Activated gamma-delta T cell treated with anti-CD3 and anti-CD28 coated beads, Interleukin-2, amount 50 U/mL, for 16 hours (primary cell): ENCODE data around the gene C4orf17.

Experiments used
- DNase-seq: peaks from one replicate; pipeline ENCODE4 v3.0.0-alpha.2; 2020; ENCODE audit warnings: low read depth

C4orf17 gene

DNA sequence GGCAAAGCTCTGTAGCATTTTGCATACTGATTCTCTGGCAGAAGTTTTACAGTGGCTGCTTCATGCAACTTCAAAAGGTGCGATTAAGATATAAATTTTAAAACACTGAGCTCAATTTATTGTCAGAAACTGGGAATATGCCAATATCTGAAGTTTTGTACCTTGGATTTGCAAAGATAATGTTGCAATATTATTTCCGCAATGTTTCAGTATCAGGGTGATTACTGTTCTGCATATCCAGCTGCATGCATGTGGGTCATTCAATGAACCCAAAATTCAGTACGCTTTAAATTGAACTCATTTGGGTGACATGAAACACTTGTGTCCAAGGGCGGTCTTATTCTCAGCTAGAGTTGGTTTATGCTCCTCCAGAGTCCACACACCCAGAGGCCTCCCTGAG lies 26.9 kb downstream of the C4orf17 start:
- DNase-seq, result no peak

DNA sequence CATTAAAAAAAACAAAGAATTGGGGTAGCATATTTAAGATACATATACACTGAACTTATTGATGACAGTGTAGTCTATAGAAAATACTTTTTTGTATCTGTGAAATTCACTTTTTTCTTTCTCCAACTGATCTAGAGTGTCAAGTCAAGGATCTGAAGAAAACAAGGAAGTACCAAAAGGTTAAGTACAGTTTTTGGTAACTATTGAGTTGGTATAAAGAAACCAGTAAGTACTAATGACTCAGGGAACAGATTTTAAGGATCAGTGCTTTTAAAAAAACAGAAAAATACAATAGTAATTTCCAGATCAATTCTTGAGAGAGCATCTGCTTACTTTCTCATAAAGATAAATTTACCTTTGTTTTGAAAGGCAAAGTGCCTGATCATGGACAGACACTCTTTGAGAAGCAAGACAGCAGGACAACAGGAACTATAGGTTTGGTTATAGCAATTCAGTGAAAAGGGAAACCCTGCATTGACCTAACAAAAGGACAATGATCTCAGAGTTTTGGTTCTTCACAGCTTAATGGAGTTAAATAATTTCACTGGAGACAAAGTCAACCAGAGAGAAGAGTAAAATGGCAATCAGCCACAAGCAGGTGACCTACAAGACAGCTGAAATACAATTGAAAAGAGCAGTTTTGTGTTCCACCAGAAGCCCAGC lies 29.6 kb downstream of the C4orf17 start:
- no peak for DNase-seq

DNA sequence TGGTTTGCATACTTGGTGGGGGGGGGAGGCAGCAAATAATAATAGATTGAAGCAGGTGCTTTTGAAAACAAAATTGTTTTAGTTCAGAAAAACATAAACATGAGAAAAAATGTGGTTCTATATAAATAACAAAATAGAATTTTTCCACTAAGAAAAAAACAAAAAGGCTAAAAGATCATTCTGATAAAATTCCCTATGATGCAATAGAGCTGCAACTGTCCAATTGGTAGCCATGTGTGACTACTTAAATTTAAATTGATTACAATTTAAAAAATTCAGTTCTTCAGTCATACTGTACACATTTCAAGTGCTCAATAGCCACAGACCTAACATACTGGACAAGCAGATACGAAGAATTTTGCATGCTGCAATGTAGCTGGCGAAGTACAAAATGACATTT lies 42.1 kb downstream of the C4orf17 start:
- no peak for DNase-seq

DNA sequence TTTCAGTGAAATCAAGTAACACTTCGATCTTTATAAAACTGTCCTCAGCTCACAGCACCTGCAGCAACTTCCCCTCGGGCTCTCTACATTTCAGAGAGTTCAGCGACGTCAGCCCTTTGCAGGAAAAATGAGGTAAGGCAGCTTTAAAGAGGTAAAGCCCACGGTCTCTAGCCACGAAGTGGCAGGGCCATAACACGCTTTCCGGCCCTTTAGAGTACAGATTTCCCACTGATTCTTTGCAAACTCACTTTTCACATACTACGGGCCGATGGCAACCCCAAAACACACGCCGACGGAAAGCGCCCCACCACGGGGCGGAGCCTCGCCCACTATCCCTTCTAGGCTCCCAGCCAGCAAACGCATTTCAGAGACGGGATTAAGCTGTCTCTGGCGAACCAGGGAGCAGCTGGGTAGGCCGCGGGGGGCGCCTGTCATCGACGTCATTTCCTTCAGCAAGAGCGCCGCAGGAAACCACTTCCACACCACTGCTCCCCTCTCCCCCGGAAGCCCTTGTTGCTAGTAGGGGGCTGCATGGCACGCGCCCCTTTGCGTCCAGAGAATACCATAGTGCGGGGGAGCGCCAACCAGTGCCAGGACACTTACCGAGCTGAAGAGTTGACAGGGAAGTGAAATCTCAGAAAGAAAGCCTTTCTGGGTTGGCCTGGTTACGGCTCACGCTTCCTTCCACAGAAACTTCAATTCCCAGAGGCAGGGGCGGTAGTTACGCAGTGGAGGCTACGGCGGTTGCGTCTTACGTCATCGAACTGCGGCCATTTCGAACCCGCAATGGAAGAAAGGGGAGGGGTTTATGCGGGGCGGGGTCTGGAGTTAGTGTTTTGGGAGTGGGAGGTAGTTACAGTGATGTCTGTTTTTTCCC lies 52.7 kb downstream of the C4orf17 start, which contains the start of gene TRMT10A:
TSS of gene TRMT10A (minus strand) at position 730 of the 877 bp plus-strand sequence. CDS start 4,701 bp downstream, outside the sequence.
- DNase-seq, result peak; percentile 92

DNA sequence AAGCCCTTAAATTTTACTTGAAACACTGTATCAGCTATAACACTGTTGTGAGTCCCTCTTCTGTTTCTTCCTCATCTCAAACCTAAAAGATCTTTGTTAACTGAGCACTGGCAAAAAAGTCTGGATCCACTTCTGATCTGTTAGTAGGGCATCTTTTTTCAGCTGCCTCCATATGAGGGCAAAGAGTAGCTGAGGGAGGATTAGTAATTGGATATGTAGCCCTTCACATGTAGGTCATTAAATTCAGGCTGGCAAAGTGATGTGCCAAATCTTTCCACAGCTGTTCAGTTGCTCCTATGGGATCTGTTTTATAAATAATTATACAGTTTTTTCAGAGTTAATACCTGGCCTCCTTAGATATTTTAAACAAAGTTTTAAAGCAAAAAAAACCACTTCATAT lies 54.1 kb downstream of the C4orf17 start:
- DNase-seq, result no peak

DNA sequence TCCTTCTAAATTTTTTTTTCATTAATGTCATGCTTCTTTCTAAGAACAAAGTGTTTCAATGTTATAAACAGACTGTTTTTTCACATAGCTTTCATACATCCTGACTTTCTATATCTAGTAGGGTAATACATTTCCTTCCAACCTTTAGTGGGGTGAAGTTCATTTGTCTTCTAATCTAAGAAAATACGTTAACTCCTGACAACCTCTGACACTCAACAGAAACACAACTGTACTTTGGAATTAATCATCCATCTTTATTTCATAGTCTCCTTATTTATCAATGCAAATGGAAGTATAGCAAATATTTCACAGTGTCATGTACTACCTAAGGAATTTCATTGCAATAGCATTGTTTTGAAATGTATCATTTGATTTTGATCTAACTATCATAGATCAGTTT lies 61.1 kb downstream of the C4orf17 start:
- DNase-seq, result no peak

DNA sequence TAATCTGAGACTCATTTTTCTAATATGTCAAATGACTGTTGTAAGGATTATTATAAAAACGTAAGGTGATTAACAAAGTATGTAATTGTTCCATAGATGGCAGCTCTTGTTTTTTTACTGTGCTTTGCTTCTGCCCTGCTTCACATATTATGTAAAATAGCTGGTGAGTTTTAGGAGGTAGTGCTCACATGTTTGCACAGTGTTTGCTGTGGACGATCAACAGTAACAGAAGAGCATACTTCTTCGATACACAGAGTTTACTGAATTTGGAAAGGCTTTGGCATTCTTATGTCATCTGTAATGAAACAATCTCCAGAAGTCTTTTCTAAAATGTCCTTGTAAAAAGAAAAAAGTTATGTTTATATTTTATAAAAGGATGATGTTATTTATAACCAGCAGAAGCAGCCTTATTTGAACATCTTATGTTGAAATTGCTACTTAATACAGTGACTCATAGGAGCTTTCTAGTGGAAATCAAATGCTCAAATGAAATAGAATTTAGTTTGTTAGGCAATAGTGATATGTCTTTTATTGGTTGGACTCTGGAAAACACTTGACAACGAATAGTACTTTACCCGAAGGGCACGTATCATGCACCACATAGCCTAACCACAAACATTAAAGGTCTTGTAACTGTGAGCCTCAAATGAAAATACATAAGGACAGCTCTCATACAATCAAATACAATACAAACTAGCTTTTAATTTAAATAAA lies 61.9 kb downstream of the C4orf17 start:
- no peak for DNase-seq

DNA sequence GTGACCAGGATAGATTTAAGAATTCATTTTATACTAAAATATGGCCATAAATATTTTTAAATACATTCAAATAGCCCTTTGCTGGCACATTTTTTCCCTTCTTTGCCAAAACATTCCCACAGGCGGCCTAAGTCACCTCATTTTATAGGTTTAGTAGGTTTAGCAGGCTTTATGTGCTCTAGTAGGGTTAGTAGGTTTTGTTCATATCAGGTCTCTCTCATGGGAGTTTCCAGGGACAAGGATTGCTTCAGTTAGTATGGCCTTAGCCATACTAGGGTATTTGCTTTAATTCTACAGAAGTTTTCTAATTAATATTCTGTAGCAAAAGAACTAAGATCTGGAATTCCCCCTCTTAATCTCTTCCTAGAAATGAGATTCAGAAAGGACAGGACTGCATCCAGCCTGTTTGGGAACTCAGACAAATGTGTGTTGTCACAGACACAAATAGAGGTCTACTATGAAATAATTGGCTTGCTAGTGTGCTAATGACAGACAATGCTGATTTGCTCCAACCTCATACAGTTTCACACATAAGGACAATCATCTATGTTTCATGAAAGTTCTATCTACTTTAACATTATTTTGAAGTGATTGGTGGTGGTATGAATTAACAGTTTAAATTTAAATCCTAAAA lies 63.0 kb downstream of the C4orf17 start:
- no peak for DNase-seq

DNA sequence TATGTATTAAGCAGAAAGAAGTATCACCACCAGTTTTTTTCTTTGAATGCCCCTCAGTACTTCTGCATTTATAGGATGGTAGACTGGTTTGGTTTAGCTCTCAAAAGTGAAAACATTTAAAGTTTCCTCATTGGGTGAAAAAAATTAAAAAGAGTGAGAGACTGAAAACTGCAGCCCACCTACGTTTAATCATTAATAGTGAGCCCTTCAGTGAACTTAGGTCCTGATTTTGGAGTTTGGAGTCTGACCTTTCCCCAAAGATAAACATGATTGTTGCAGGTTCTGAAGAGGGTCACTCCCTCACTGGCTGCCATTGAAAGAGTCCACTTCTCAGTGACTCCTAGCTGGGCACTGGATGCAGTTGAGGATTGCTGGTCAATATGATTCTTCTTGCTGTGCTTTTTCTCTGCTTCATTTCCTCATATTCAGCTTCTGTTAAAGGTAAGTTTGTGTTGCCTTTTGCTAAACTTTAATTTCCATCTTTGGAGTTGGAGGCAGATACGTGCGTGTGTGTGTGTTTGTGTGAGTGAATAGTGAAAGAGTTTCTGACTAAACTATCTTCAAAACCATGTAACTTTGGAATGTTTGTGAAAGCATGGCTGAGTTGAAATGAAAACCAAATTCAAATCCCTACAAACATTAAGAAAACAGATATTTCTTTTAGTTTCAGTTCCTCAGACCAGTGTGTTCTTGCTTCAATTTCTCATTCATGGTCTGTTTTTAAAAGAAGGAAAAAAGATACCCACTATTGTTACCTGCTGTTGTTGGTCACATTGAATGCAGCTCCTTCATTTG lies 63.9 kb downstream of the C4orf17 start, which contains the start of gene MTTP:
TSS of gene MTTP (plus strand) at position 295 of the 795 bp plus-strand sequence. CDS start at position 381, 86 bp downstream.
- DNase-seq, result no peak

DNA sequence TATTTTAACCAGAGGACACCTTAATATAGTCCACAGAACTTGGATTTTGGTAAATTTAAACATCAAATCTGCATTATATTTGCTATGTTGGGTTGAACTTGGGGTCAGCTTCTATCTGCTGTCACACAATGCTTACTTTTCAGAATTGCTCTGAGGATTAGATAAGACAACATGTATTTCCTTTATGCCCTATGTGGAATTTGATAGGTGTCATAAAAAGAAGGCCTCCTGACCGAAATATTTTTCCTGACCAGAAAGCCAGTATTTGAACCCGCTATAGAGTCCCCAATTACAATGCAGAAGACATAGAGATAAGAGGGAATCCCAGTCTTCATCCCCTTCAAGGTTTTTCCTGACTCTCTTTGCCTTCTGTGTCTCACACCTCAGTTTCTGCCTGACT lies 67.9 kb downstream of the C4orf17 start:
- DNase-seq, result no peak

DNA sequence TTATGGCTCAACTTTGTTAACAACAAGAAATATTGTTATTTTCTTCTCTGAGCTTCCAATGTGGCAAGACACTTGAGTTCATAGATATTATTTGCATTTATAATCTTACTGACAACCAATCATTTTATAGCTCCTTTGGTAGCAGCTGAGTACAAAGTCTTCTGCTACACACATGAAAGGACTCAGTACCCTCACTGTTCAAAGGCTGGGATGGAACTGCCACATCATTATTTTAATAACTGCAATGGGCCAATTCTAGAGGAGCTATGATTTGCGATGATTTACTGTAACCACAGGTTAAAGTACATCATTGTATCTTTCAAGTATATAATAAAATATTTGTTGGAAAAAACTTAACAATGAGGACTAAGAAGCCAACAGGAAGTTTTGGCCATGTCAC lies 74.7 kb downstream of the C4orf17 start:
- DNase-seq, result no peak

DNA sequence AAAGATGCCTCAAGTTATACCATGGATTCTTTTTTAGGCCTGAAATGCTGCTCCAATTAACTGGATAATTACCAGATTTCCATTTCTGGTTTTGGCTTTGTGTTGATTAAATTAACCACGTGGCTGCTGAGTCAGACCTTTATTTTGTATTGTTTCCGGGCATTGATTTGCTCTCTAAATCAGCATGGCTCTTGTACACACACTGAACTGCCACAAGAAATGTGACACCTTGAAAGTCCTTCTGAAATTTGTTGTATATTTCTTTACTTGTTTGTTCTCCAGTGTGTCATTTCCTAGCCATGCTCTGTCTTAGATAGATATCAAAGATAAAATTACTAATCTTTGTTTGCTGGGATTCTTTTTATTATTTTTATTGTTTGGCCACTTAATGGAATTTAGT lies 75.5 kb downstream of the C4orf17 start:
- no peak for DNase-seq

DNA sequence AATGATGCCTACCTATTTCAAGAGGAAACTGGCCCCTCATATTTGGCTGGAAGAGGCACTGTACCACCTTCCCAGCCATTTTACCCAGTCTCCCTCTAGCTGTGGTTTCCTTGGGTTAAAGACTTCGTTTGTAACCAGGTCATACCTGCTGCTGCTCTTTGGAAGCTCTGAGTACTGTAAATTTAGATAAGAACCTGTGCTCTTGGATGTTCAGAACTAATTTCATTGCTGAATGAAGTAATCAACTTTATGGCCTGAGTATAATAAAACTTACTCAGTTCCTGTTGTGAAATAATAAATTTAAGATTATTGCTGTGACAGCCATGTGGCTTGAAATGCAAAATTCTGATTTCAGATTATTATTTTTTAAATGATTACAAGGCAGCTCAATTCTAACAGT lies 76.0 kb downstream of the C4orf17 start:
- no peak for DNase-seq

DNA sequence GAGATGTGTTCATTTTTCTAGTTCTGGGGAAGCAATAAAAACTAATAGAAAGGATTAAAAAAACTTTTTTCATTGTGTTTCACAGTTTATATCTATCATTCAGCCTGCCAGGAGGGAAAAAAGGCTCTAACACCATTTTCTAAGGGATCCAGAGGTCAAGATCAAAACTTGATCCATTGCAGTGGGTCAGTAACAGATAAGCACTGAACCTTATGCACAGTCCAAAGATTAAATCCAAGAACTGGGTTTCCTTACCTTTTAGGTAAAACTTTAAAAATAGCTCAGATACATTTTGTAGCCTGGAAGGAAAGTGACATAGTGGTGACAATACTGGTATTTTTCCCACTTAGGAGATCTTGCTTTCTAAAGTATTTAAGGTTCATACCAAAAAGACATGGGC lies 76.5 kb downstream of the C4orf17 start:
- DNase-seq, result no peak

DNA sequence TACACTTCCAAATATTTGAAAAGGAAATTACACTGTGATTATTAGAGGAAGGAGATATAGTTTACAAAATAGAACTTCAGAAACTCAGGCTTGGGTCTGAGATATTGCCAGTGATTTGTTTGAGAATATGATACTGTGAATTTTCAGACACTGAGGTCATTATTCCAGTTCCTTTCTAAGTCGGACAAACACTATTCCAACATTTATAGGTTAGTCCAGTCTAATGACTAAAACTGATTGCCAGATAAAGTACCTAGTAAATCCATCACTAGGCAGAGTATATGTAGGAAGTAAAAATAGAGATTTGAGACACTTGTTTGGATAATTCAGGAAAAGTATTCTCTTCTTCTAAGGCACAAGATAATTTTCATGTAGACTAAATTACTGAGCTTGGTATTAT lies 77.0 kb downstream of the C4orf17 start:
- DNase-seq, result no peak

DNA sequence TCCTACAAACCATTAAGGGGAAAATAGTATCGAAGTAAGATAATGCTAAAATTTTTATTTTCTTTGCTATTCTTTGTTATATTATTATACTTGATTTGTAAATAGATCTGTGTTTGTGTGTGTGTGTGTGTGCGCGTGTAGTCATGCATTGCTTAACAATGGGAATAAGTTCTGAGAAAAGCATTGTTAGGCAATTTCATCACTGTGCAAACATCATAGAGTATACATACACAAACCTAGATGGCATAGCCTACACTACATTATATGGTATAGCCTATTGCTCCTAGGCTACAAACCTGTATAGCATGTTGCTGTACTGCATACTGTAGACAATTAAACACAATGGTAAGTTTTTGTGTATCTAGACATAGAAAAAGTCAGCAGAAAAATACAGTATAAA lies 80.9 kb downstream of the C4orf17 start:
- DNase-seq, result no peak
